KMS-11 (cell line): Measurements from ENCODE around the gene PHLPP2.

Source experiments
- H2AFZ ChIP-seq: fragments of 200-600 bp; sonication (generic); 2 replicates; pipeline ENCODE4 v1.6.1; 2016; ENCODE audit warnings: antibody characterized with exemption, mixed run types, low read depth
- H3K27ac ChIP-seq: fragments of 200-600 bp; sonication (generic); 2 replicates; pipeline ENCODE4 v1.6.1; 2016; ENCODE audit warnings: mild to moderate bottlenecking, mixed run types
- H3K27me3 ChIP-seq: fragments of 200-600 bp; sonication (generic); 2 replicates; pipeline ENCODE4 v1.6.1; 2017; ENCODE audit warnings: mild to moderate bottlenecking, low read depth, mixed run types, moderate library complexity; ENCODE audit not compliant: insufficient read depth
- H3K36me3 ChIP-seq: fragments of 200-600 bp; sonication (generic); 2 replicates; pipeline ENCODE4 v1.6.1; 2017; ENCODE audit warnings: mild to moderate bottlenecking, mixed run types; ENCODE audit not compliant: insufficient read depth
- H3K4me1 ChIP-seq: fragments of 200-600 bp; sonication (generic); 2 replicates; pipeline ENCODE4 v1.6.1; 2016; ENCODE audit warnings: mild to moderate bottlenecking, low read depth, mixed run types; ENCODE audit not compliant: poor library complexity, severe bottlenecking
- H3K4me2 ChIP-seq: fragments of 200-600 bp; sonication (generic); 2 replicates; pipeline ENCODE4 v1.7.0; 2016; ENCODE audit warnings: mild to moderate bottlenecking, mixed run types
- H3K4me3 ChIP-seq: fragments of 200-600 bp; sonication (generic); IDR thresholded peaks from 2 replicates; pipeline ENCODE4 v1.6.1; 2017; ENCODE audit warnings: low read depth, low read length, mixed read lengths; ENCODE audit not compliant: insufficient read depth
- H3K79me2 ChIP-seq: fragments of 200-600 bp; sonication (generic); 2 replicates; pipeline ENCODE4 v1.6.1; 2016; ENCODE audit warnings: low read depth, mixed run types; ENCODE audit not compliant: insufficient read depth
- H3K9ac ChIP-seq: fragments of 200-600 bp; sonication (generic); 2 replicates; pipeline ENCODE4 v1.6.1; 2016; ENCODE audit warnings: mild to moderate bottlenecking, mixed run types
- H4K20me1 ChIP-seq: fragments of 200-600 bp; sonication (generic); 2 replicates; pipeline ENCODE4 v1.6.1; 2016; ENCODE audit warnings: mild to moderate bottlenecking, mixed run types; ENCODE audit not compliant: insufficient read depth
- TF ChIP-seq, protein P1 (sequence below): fragments of 200-600 bp; sonication (generic); conservative IDR thresholded peaks from 2 replicates; pipeline ENCODE4 v1.6.1; 2017; ENCODE audit warnings: low read depth, mild to moderate bottlenecking, antibody characterized with exemption, low read length, moderate library complexity, mixed read lengths

PHLPP2 gene

DNA sequence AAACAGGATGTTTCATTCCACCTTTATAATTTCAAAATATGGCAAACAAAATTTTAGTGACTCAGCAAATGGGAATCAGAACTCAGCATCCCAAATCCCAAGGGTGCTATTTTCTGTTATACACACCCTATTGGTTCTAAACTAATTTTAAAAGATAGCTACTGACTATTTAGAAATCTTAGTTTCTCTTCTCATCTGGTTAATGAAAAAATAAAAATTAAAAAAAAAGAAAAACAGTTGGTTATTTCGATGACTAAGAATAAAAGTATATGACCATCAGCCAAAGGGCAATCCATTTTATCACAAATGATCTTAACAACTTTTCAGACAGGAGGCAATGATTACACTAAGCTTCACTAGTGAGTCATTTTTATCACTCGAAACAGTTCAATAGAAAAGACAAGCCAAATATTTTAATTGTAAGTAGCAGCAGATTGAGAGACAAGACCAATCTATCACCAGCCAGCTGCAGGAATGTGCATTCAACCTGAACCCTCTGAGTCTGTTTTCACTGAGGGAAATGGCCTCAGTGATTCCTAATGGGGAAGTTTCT is 15.2 kb downstream of the PHLPP2 start:
- Histone ChIP-seq H3K27me3 (no peaks in the 10 kb centered on the region), H3K4me1 (no peaks in the 10 kb centered on the region), H3K79me2 (no peaks in the 10 kb centered on the region), H4K20me1 (no peaks in the 10 kb centered on the region; the same call in 1 of the 2 replicates), H3K9ac (no peak overlapping the region), H3K4me2 (no peak overlapping the region), H2AFZ (no peak overlapping the region), H3K27ac (no peak overlapping the region), H3K36me3 (no peaks in the 10 kb centered on the region), H3K4me3 (no peak overlapping the region)
- TF ChIP-seq, protein P1, sequence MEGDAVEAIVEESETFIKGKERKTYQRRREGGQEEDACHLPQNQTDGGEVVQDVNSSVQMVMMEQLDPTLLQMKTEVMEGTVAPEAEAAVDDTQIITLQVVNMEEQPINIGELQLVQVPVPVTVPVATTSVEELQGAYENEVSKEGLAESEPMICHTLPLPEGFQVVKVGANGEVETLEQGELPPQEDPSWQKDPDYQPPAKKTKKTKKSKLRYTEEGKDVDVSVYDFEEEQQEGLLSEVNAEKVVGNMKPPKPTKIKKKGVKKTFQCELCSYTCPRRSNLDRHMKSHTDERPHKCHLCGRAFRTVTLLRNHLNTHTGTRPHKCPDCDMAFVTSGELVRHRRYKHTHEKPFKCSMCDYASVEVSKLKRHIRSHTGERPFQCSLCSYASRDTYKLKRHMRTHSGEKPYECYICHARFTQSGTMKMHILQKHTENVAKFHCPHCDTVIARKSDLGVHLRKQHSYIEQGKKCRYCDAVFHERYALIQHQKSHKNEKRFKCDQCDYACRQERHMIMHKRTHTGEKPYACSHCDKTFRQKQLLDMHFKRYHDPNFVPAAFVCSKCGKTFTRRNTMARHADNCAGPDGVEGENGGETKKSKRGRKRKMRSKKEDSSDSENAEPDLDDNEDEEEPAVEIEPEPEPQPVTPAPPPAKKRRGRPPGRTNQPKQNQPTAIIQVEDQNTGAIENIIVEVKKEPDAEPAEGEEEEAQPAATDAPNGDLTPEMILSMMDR, result no peak

DNA sequence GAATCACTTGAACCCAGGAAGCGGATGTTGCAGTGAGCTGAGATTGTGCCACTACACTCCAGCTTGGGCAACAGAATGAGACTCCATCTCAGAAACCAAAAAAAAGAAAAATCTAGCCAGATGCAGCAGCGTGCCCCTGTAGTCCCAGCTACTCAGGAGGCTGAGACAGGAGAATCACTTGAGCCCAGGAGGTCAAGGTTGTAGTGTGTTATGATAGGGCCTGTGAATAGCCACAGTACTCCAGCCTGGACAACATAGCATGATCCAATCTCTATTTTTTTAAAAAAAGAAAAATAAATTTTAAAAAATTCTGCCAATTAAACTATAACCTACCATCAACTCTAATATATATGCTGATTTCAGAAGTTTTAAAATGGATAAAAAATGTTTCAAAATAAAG is 15.8 kb downstream of the PHLPP2 start:
- Histone ChIP-seq H3K27me3 (no peaks in the 10 kb centered on the region), H3K27ac (no peak overlapping the region), H3K4me1 (no peaks in the 10 kb centered on the region), H3K36me3 (no peaks in the 10 kb centered on the region), H4K20me1 (no peaks in the 10 kb centered on the region; the same call in 1 of the 2 replicates), H3K9ac (no peak overlapping the region), H3K79me2 (no peaks in the 10 kb centered on the region), H3K4me3 (no peak overlapping the region), H3K4me2 (no peak overlapping the region), H2AFZ (no peak overlapping the region)
- TF ChIP-seq, protein P1, result no peak

DNA sequence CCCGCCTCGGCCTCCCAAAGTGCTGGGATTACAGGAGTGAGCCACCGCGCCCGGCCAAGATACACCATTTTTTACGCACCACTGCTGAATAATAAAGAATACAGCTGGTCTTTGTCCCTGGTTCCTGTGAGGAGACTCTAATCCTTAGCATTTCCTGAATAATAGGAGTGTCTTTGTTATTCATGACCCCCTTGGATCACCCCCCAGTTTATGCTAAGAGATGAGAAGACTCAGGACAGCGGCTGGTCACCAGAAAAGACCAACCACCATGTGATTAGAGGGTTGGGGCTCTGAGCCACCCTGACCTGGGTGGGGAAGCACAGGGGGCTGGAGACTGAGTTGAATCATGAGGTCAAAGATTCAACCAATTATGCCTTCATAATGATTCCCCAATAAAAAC is 17.3 kb downstream of the PHLPP2 start:
- Histone ChIP-seq H3K27me3 (no peaks in the 10 kb centered on the region), H3K4me1 (no peaks in the 10 kb centered on the region), H2AFZ (no peak overlapping the region), H3K9ac (no peak overlapping the region), H3K4me2 (no peak overlapping the region), H3K27ac (no peak overlapping the region), H3K36me3 (no peaks in the 10 kb centered on the region), H4K20me1 (no peaks in the 10 kb centered on the region; the same call in 1 of the 2 replicates), H3K4me3 (no peak overlapping the region), H3K79me2 (no peaks in the 10 kb centered on the region)
- TF ChIP-seq, protein P1, result no peak

GRCh38 chr16:71706046-71706445 is 18.5 kb downstream of the PHLPP2 start:
- Histone ChIP-seq H3K27me3 (no peaks in the 10 kb centered on the region), H3K27ac (no peak overlapping the region), H3K4me3 (no peak overlapping the region), H2AFZ (no peak overlapping the region), H3K4me2 (no peak overlapping the region), H3K9ac (no peak overlapping the region), H4K20me1 (no peaks in the 10 kb centered on the region), H3K79me2 (no peaks in the 10 kb centered on the region), H3K36me3 (no peaks in the 10 kb centered on the region), H3K4me1 (no peaks in the 10 kb centered on the region)
- TF ChIP-seq, protein P1, result no peak
